Measurements from ENCODE around the gene RSRC1.

RSRC1 gene

GRCh38 chr3:158249183-158249582 lies 139.3 kb downstream of the RSRC1 start:
- no peak for TF ChIP-seq POLR2A (IDR thresholded peaks at IDR 0.05; ENCODE audit: low read length)
- TF ChIP-seq GATA1 (IDR thresholded peaks at IDR 0.05; ENCODE audit: low read depth, low read length): no peak
- DNase-seq: no peak

GRCh38 chr3:158258619-158259018 lies 148.7 kb downstream of the RSRC1 start:
- no peak for DNase-seq
- no peak for TF ChIP-seq POLR2A (IDR thresholded peaks at IDR 0.05; ENCODE audit: low read length)
- no peak for TF ChIP-seq GATA1 (IDR thresholded peaks at IDR 0.05; ENCODE audit: low read depth, low read length)

GRCh38 chr3:158260392-158260791 lies 150.5 kb downstream of the RSRC1 start:
- peak in 1 of 2 experiments; percentile 3 for DNase-seq
- TF ChIP-seq POLR2A (IDR thresholded peaks at IDR 0.05; ENCODE audit: low read length): no peak

- DNase-seq: peak; percentile 19 to 20
- TF ChIP-seq GATA1 (IDR thresholded peaks at IDR 0.05; ENCODE audit: low read depth, low read length) (no peak), POLR2A (IDR thresholded peaks at IDR 0.05; ENCODE audit: low read length) (no peak)
Measured at GRCh38 chr3:158261371-158261991, 151.6 kb downstream of the RSRC1 start.

- TF ChIP-seq POLR2A (IDR thresholded peaks at IDR 0.05; ENCODE audit: low read length) (no peak), GATA1 (IDR thresholded peaks at IDR 0.05; ENCODE audit: low read depth, low read length) (no peak)
- DNase-seq: no peak
Measured at GRCh38 chr3:158264894-158265293, 155.0 kb downstream of the RSRC1 start.

- TF ChIP-seq POLR2A (IDR thresholded peaks at IDR 0.05; ENCODE audit: low read length): no peak
- TF ChIP-seq GATA1 (IDR thresholded peaks at IDR 0.05; ENCODE audit: low read depth, low read length): no peak
- DNase-seq: peak; percentile 42 to 56
Measured at GRCh38 chr3:158267015-158267414, 157.1 kb downstream of the RSRC1 start.

GRCh38 chr3:158269942-158270341 lies 160.1 kb downstream of the RSRC1 start:
- TF ChIP-seq GATA1 (IDR thresholded peaks at IDR 0.05; ENCODE audit: low read depth, low read length) (no peak), POLR2A (IDR thresholded peaks at IDR 0.05; ENCODE audit: low read length) (no peak)
- DNase-seq: no peak

- TF ChIP-seq POLR2A (IDR thresholded peaks at IDR 0.05; ENCODE audit: low read length) (no peak), GATA1 (IDR thresholded peaks at IDR 0.05; ENCODE audit: low read depth, low read length) (no peak)
- no peak for DNase-seq
Measured at GRCh38 chr3:158272081-158272480, 162.2 kb downstream of the RSRC1 start.

- TF ChIP-seq GATA1 (IDR thresholded peaks at IDR 0.05; ENCODE audit: low read depth, low read length) (no peak), POLR2A (IDR thresholded peaks at IDR 0.05; ENCODE audit: low read length) (no peak)
- DNase-seq: no peak
Measured at GRCh38 chr3:158273656-158274055, 163.8 kb downstream of the RSRC1 start.

- no peak for DNase-seq
- TF ChIP-seq GATA1 (IDR thresholded peaks at IDR 0.05; ENCODE audit: low read depth, low read length): no peak
- TF ChIP-seq POLR2A (IDR thresholded peaks at IDR 0.05; ENCODE audit: low read length): no peak
Measured at GRCh38 chr3:158278187-158278586, 168.3 kb downstream of the RSRC1 start.

GRCh38 chr3:158279609-158280008 lies 169.7 kb downstream of the RSRC1 start:
- TF ChIP-seq POLR2A (IDR thresholded peaks at IDR 0.05; ENCODE audit: low read length) (no peak), GATA1 (IDR thresholded peaks at IDR 0.05; ENCODE audit: low read depth, low read length) (no peak)
- DNase-seq: no peak

- DNase-seq: no peak
- TF ChIP-seq POLR2A (IDR thresholded peaks at IDR 0.05; ENCODE audit: low read length): no peak
- no peak for TF ChIP-seq GATA1 (IDR thresholded peaks at IDR 0.05; ENCODE audit: low read depth, low read length)
Measured at GRCh38 chr3:158295771-158296170, 185.9 kb downstream of the RSRC1 start.

GRCh38 chr3:158297940-158298339 lies 188.1 kb downstream of the RSRC1 start:
- DNase-seq: no peak
- TF ChIP-seq GATA1 (IDR thresholded peaks at IDR 0.05; ENCODE audit: low read depth, low read length) (no peak), POLR2A (IDR thresholded peaks at IDR 0.05; ENCODE audit: low read length) (no peak)

- DNase-seq: no peak
- TF ChIP-seq POLR2A (IDR thresholded peaks at IDR 0.05; ENCODE audit: low read length) (no peak), GATA1 (IDR thresholded peaks at IDR 0.05; ENCODE audit: low read depth, low read length) (no peak)
Measured at GRCh38 chr3:158308236-158308928, 198.5 kb downstream of the RSRC1 start.

- no peak for TF ChIP-seq POLR2A (IDR thresholded peaks at IDR 0.05; ENCODE audit: low read length)
- no peak for TF ChIP-seq GATA1 (IDR thresholded peaks at IDR 0.05; ENCODE audit: low read depth, low read length)
- DNase-seq: peak; percentile 60 to 86
Measured at GRCh38 chr3:158312560-158313141, 202.8 kb downstream of the RSRC1 start.
